ENCODE results near the gene GNB1. TPM values are rescaled to one million over a fixed set of nuclear protein-coding genes. Genes with fewer than 3 reads are reported as not detected.

The GNB1 gene
- total and polyA plus RNA-seq, 9 of the 15 experiments (the other 6 are each of a cell fraction or from before 2014, with no cell fraction given), result 34.3 to 388 (median 114) TPM

DNA sequence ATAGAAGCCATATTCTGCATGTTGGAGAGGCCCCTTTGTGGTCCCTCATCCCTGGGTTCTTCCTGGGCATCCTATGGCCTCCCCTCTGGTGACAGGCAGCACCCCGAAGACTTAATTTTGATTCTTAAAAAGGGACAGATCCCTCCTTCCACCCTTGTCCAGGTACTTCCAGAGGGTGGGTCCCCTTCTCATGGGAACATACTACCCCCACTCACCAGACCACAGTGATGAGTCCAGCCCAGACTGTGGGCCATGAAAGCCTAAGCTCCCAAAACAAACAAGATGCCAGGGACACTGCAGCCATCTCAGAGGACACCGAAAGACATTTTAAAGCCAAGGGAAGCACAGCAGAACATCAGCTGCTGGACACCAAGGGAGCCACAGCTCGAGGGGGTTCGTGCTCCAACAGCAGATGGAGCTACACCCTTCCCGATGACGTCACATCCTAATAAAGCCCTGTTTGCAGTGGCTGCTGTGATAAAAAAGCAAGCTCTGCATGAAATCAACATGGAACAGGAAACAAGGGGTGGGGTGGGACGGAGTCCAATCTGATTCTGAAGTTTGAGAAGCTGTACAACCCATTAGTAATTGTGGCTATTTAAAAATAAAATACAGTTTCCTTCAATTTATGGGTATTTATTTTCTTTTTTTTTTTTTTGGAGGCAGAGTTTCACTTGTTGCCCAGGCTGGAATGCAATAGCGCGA lies 32.4 kb downstream of the GNB1 start (continued):
- no peak for TF ChIP-seq SREBF1 (IDR thresholded peaks at IDR 0.05; ENCODE audit: borderline replicate concordance, low read depth, low read length)
- no peak for TF ChIP-seq TSC22D4 (tag; IDR thresholded peaks at IDR 0.05)
- TF ChIP-seq CTBP1 (IDR thresholded peaks at IDR 0.05; ENCODE audit: borderline replicate concordance), result peak; percentile 25; the same call in 1 of the 2 replicates
- peak; percentile 85 for TF ChIP-seq CREB1 (IDR thresholded peaks at IDR 0.05)
- peak; percentile 90 for TF ChIP-seq CREB1 (CRISPR knock-in tag; IDR thresholded peaks at IDR 0.05)
- no peak for TF ChIP-seq ZNF75A (CRISPR knock-in tag; IDR thresholded peaks at IDR 0.05)
- TF ChIP-seq, protein P1, sequence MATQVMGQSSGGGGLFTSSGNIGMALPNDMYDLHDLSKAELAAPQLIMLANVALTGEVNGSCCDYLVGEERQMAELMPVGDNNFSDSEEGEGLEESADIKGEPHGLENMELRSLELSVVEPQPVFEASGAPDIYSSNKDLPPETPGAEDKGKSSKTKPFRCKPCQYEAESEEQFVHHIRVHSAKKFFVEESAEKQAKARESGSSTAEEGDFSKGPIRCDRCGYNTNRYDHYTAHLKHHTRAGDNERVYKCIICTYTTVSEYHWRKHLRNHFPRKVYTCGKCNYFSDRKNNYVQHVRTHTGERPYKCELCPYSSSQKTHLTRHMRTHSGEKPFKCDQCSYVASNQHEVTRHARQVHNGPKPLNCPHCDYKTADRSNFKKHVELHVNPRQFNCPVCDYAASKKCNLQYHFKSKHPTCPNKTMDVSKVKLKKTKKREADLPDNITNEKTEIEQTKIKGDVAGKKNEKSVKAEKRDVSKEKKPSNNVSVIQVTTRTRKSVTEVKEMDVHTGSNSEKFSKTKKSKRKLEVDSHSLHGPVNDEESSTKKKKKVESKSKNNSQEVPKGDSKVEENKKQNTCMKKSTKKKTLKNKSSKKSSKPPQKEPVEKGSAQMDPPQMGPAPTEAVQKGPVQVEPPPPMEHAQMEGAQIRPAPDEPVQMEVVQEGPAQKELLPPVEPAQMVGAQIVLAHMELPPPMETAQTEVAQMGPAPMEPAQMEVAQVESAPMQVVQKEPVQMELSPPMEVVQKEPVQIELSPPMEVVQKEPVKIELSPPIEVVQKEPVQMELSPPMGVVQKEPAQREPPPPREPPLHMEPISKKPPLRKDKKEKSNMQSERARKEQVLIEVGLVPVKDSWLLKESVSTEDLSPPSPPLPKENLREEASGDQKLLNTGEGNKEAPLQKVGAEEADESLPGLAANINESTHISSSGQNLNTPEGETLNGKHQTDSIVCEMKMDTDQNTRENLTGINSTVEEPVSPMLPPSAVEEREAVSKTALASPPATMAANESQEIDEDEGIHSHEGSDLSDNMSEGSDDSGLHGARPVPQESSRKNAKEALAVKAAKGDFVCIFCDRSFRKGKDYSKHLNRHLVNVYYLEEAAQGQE (IDR thresholded peaks at IDR 0.05; ENCODE audit: borderline replicate concordance), result peak; percentile 51; the same call in 1 of the 2 replicates
- TF ChIP-seq, protein P1 (CRISPR knock-in tag; IDR thresholded peaks at IDR 0.05; ENCODE audit: low read depth), result no peak
- TF ChIP-seq ZNF217 (CRISPR knock-in tag; IDR thresholded peaks at IDR 0.05), result no peak
- TF ChIP-seq, protein P2, sequence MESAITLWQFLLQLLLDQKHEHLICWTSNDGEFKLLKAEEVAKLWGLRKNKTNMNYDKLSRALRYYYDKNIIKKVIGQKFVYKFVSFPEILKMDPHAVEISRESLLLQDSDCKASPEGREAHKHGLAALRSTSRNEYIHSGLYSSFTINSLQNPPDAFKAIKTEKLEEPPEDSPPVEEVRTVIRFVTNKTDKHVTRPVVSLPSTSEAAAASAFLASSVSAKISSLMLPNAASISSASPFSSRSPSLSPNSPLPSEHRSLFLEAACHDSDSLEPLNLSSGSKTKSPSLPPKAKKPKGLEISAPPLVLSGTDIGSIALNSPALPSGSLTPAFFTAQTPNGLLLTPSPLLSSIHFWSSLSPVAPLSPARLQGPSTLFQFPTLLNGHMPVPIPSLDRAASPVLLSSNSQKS (CRISPR knock-in tag; IDR thresholded peaks at IDR 0.05), result no peak
- no peak for TF ChIP-seq CAMTA2 (CRISPR knock-in tag; conservative IDR thresholded peaks at IDR 0.05)
- TF ChIP-seq SMARCB1 (IDR thresholded peaks at IDR 0.05; ENCODE audit: insufficient read length, low read depth), result no peak
- TF ChIP-seq, protein P3, sequence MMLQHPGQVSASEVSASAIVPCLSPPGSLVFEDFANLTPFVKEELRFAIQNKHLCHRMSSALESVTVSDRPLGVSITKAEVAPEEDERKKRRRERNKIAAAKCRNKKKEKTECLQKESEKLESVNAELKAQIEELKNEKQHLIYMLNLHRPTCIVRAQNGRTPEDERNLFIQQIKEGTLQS (IDR thresholded peaks at IDR 0.05), result peak; percentile 99
- TF ChIP-seq, protein P3 (CRISPR knock-in tag; conservative IDR thresholded peaks at IDR 0.05), result 0 out of 2 replicates have a peak, but pooled peaks have one; percentile 32
- TF ChIP-seq ZNF134 (CRISPR knock-in tag; conservative IDR thresholded peaks at IDR 0.05), result peak; percentile 61
- TF ChIP-seq, protein P4, sequence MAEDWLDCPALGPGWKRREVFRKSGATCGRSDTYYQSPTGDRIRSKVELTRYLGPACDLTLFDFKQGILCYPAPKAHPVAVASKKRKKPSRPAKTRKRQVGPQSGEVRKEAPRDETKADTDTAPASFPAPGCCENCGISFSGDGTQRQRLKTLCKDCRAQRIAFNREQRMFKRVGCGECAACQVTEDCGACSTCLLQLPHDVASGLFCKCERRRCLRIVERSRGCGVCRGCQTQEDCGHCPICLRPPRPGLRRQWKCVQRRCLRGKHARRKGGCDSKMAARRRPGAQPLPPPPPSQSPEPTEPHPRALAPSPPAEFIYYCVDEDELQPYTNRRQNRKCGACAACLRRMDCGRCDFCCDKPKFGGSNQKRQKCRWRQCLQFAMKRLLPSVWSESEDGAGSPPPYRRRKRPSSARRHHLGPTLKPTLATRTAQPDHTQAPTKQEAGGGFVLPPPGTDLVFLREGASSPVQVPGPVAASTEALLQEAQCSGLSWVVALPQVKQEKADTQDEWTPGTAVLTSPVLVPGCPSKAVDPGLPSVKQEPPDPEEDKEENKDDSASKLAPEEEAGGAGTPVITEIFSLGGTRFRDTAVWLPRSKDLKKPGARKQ (CRISPR knock-in tag; IDR thresholded peaks at IDR 0.05), result no peak
